NCI-H1417 treated with DMSO at 0.1 percent for 48 hours (cell line): Measurements from ENCODE around the gene PKNOX2.

Source experiments
- DNase-seq: peaks from one replicate; lab custom pipeline; 2025; lab: John Stamatoyannopoulos, UW

The PKNOX2 gene, protein sequence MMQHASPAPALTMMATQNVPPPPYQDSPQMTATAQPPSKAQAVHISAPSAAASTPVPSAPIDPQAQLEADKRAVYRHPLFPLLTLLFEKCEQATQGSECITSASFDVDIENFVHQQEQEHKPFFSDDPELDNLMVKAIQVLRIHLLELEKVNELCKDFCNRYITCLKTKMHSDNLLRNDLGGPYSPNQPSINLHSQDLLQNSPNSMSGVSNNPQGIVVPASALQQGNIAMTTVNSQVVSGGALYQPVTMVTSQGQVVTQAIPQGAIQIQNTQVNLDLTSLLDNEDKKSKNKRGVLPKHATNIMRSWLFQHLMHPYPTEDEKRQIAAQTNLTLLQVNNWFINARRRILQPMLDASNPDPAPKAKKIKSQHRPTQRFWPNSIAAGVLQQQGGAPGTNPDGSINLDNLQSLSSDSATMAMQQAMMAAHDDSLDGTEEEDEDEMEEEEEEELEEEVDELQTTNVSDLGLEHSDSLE

DNA sequence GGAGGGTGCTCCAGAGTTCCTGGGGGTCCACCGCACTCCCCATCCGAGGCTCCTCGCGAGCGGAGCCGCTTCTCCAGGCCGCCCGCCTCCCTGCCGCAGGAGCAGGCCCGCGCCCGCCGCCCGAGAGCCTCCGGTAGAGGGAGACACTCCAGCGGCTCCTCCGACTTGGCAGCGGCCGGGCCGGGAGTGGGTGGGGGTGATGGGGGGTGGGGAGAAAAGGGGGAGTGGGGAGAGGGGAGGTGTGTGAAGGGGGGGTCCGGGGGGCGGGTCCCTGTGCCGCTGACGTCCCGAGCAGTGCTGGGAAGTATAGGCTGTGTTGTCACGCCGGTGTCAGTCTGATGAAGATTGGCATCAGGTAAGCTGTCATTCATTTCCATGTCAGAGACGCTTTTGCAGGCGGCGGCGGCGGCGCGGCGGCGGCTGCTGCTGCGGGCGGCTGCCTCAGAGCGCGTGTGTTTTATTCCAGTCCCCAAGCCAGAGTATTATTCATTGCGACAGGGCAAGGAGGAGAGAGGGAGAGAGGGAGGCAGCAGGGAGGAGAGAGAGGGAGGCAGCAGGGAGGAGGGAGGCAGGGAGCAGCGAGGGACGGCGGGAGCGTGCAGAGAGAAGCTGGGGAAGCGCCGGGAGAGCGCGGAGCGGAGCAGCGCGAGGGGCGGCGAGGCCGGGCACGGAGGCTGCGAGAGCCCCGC is at the start of gene PKNOX2:
TSS of gene PKNOX2 (plus strand) at position 330 of the 689 bp plus-strand sequence. CDS start 186,555 bp downstream, outside the sequence.
- DNase-seq = peak; percentile 36

DNA sequence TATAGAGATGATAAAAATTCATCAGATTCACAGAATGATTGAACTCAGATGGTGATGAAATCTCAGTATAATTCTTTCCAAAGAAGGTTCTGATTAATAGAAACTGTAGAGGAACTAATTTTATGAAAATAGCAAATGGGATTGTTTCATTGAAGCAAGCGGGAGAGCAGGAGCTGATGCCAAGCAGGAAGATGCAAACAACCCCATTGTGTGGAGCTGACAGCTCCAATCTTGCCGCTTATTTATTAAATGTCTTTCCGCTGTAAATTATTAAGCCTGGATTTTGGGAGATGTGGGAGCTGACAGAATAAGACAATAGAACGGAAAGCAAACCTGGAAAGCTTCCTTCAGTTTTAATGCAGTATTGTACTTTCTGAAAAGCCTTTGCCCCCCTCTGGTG is 47.1 kb upstream of the PKNOX2 start:
- no peak for DNase-seq

DNA sequence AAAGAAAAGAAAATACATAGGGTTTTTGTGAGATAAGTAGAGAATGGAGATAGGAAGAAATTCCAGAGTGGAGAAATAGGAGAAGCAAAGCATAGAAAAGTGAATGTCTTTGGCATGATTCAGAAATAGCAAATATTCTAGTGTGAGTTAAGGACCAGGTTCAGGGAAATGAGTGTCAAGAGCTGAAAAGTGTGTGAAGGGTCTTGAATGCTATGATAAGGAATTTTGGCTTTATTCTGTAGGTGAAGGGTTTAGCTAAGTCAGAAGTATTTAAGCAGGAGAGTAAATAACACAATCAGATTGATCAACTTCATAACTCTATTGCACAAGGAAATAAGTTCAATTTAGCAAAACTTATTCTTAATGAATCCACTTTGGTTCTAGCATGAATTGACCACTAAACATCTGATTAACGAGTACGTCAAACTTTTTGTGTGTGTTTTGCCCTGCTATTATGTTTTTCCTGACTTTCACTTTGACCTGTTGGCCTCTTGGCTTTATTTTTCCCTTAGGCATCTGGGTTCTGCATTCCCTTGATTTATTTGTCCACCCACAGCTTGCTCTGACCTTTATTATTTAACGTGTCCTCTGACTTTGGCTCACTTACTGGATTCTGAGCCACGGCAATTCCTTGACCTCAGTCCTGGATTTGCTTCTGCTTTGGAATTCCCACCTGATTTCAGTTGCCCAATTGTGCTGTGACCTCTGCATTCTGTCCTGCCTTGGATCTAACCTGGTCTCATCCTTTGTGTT is 41.2 kb upstream of the PKNOX2 start:
- no peak for DNase-seq

DNA sequence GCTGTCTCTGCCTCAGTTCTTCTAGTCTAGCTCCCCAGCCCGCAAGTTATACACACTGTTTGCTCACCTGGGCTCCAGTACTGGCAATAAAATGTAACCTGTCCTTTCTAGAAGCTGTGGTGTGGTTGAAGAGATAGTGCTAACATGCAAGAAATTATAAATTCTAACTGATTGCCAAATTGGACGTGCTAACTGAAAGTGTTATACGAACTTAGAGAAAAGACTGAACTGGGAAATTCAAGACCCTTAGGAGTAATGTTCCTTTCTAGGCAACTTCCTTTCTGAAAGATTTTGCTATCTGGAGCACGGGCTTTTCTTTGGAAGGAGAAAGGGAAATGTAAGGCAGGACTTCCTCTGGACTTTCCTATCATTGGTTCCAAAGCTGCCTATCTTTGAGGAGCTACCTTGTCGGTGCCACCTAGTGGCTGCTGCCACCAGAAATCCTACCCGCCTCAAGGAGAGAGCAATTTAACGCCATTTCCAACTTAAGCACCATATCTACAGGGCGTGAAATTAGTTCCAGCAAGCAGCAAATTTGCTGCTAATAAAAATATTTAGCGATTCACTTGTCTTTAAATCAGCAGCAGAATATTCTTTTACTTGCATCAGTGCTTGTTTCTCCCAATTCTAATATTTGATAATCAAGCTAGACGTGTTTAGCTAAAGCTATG is 40.5 kb upstream of the PKNOX2 start:
- no peak for DNase-seq

DNA sequence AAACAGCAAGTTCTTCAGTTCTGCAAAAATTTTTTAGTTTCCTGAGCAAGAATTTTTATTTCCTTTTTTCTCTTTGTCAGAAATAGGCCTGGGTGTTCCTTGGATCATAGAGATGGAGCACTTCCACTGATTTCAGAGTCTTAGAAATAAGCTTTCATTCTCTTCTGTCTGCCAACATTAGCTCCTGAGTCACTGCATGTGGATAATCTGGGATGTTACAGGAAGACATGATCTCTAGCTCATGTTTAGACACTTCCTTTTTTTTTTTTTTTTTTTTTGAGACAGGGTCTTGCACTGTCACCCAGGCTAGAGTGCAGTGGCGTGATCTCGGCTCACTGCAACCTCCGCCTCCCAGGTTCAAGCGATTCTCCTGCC is 39.9 kb upstream of the PKNOX2 start:
- no peak for DNase-seq

DNA sequence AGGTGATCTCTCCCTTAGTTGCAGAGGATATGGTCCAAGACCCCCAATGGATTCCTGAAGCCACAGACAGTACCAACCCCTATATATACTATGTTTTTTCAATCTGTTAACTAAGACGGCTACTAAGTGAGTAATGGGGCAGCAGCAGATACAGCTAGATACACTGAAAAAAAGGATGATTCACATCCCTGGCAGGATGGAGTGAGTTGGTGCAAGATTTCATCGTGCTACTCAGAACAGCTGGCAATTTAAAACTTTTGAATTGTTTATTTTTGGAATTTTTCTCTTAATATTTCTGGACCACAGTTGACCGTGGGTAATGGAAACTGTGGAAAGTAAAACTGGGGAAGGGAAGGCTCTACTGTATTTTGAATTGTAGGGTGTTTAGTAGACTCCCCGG is 36.1 kb upstream of the PKNOX2 start:
- DNase-seq = no peak

DNA sequence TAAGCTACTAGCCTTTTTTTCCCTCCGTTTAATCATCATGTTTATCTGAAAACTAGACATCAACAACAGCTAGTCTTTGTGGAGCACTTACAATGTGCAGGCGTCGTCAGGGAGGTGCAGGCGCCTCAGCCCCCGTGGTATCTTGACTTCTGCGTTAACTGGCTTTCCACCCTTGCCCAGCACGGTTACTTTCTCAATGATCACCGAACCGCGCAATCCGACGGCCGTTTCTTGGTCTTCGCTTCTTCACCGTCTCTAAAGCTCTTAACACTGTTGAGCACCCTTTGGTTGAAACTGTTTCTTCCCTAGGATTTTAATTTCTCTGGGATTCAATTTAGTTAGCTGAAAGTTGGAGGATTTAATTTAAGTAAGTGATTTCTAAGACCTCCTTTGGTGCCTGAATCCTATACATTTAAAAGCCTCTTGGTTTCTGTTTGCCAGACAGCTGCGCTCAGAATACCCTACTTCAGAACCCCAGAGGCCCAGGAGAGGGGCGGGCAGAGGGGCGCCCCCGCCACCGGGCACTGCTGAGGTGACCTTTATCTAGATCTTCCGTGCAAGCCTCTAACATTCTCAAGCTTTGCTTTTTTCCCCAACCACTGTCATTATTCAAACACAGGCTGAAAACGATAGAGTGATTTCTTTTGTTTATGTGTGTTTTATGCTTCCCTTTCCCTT is 35.1 kb upstream of the PKNOX2 start:
- DNase-seq = no peak

DNA sequence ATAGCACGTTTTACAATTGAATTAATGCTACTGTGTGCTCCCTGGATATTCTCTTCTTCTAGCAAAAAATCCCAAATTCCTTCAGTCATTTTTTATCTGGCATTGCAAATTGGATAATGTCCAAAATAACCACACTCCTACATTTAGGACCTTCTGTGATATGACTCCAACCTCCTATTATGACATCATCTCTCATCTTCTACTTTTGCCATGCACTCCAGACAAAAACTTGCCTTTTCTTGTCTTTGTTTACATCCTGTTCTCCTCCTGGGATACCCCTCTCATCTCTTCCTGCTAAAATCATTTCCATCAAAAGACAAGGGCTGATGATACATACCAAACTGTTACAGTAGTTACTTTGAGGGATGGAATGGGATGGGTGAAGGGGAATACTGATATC is 32.5 kb upstream of the PKNOX2 start:
- no peak for DNase-seq

DNA sequence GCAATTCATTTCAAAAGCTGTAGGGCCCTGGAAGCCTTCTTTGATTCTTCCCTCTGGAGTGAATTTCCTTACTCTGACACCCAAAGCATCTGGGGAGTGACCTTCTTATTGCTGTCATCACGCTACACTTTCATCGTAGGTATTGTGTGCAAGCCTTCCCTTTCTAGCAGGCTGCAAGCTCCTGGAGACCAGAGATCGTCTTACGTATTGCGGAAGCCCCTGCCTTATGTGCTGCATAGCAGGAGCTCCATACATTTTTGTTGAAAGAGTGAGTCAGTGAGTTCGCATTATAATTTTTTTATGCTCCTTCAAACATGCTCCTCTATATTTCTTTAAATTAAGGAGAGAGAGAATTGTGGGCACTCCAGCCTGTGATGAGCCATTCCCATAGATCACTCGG is 32.0 kb upstream of the PKNOX2 start:
- DNase-seq = no peak

DNA sequence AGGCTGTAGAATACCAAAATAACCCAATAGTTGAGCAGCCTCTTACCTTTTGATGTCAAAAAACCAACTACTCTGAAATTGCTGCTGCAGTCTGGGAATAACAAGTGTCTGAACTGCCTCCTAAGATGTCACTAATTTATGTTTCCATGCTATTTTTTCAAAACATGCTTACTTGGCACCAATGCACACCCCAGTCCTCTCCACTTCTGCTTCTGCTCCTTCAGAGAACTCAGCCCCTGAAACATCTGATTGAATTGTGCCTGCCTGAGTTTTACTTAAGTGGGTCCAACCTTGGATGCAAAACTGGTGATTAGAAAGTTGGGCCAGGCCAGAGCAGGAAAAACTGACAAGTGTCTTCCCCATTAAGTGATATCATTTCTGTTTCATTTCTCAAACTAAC is 28.6 kb upstream of the PKNOX2 start:
- no peak for DNase-seq

DNA sequence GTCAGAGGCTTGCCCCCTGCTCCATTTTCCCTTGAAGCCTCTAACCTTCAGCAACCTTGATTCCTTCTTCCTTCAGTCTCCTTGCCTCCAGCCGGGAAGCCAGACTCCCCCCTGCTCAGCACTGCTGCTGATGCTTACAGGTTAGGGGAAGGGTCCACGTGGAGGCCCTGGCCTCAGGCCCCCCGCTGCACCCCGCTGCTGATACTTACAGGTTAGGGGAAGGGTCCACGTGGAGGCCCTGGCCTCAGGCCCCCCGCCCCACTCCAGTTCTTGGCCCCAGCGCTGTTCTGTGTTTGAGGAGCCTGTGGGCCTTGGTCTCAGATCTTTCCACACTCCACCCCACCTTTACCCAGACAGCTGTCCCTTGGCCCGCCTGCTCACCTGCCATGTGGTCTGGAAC is 25.6 kb upstream of the PKNOX2 start:
- no peak for DNase-seq

DNA sequence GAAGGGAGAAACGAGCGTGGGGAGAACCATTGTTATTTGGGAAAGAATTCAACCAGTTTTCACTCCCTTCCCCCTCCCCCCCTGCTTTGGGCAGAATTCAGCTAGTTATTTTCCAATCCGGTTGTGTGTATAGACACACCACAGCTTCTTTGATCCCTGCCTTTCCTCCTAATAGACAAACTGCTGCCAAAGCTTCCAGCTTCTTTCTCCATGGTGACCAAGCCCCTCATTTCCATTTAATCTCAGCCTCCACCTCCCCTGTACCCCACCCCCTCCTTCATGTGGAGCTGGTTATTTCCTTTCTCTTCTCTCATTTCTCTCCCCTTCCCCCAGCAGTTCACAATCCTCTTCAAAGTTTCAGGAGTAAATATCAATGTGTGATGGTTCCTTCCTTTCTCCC is 24.8 kb upstream of the PKNOX2 start:
- no peak for DNase-seq

DNA sequence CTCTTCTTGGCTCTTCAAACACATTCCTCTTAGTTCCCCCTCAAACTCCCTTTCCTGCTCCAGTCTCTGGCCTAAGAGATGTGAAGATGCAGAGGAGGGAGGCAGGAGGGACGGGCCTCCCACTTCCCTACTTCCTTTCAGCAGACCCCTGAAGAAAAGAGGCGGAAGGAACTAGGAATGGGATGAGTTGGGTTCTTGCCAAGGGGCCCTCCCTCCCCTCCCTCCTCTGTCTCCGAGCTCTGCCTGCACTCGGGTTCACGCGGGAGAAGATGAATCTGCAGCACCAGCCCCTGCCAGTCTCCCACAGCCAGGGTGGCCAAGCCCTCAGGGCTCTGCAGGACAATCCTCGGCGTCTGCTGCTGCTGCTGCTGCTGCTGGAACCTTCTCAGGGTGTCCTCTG is 24.3 kb upstream of the PKNOX2 start:
- DNase-seq = no peak

DNA sequence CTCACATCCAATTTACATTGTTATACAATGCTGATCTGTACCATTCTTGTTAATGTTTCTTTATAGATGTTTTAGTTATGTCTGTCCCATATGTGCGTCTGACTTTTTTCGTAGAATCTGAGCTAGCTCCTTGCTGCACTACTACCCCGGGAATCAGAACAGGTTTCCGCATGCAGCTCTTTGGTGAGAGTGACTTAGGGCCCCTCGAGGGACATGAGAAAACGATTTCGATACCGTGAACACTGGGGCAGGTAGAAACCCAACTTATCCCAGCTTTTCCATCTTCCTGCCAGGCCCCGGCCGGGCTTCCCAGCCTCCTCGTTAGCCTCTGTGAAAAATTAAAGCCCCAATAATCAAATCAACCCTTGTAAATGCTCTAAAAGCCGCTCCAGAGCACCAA is 23.4 kb upstream of the PKNOX2 start:
- no peak for DNase-seq

DNA sequence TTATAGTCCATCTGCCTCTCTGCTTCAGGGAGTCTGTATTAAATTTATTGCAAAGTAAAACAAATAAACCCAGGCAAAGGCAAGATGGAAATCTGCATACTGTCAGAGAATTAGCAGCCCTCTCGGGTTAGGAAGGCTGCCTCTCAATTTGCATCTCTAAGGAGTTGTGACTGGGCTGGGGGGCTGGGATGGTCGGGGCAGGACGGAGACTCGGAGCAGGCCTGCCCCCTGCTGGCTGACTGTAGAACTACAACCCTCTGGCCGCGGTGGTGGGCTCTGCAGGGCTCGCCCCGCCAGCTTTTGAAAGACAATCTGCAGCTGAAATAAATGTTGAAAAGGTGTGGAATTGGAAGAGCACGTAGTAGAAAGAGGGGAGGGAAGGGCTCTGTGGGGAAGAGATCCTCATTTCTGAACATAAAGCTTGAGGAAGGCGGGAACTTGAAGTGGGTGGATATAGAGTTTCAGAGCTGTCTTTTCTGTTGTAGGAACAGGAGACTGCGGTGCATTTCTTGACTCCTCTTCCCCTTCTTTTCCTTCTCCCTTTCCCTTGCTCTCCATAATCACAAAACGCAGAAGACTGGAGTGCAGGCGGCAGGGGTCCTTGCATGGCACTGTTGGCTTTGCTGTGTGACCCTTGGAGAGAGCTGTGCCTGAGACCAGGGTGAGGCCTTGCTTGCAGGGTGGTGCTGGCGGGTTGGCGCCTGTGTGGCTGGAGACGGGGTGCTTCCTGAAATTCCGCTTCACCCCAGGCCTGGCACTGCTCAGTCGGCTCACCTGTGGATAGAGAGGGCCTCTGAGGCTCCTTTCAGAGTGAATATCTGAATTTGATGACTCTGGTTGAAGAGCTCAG is 22.6 kb upstream of the PKNOX2 start:
- no peak for DNase-seq

DNA sequence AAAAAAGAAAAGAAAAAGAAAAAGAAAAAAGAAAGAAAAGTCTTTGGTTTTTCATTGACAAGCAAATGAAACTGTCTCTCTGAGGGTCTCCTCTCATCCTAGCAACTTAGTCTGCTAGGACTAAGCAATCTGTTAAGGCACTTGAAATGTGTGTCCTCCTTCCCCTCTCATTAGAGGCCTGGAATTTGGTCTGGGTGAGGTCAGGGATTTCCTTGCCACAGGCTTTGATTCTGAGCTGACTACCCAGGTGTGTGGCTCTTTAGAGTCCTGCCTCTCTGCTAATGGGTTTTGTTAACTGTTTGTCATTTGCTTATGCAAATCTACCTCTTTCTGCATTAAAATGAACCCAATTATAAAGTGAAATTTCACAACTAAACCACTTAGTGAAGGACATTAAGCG is 18.3 kb upstream of the PKNOX2 start:
- DNase-seq = no peak

DNA sequence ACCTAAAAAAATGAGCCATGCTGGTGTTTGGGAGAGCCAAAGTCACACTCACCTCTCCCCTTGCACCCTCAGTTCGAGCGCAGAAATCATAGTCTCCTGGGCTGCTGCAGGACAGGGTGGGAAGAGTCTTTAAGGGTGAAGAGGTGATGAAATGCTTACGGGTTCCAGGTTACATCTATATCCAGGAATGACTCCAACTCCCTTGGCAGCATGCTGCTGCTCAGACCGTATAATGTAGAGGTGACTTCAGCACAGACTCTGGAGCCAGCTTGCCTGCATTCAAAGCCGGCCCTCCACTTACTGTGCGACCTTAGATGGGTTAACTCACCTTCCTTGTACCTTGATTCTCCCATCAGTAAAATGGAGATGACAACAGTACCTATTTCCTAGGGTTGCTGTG is 17.3 kb upstream of the PKNOX2 start:
- DNase-seq = no peak

DNA sequence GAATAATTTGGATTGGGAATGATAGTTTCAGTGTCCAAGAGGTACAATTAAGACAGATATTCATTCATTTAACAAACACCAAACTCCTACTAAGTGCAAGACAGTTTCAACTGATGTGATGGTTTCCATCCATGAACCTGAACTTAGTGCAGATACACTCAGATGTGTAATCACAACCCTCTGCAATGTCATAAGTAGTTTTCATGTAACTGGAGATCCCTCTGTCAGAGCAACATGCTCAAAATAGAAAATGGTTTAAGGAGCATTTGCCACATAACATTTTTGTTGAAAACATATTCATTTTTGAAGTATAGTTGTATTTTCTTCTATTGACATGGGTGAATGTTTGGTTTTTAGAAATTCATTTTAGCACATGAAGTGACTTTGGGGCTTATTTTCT is 16.5 kb upstream of the PKNOX2 start:
- DNase-seq = no peak

DNA sequence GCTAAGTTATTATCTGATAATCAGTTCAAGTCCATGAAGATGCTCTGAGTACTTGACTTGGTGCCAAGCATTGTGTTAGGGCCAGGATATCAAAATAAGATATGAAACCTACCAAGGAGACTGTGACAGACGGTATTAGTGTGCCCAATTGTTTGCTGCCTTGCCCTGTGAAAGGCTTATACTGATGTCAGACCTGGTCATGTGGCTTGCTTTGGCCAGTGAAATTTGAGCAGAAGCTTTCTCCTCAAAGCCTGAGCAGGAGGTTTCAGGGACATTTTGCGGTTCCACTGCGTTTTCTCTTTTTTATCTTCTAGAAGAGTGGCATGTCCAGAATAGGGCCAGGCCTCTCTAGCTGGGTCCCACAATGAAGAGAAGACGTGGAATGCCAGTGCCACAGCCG is 15.8 kb upstream of the PKNOX2 start:
- no peak for DNase-seq

DNA sequence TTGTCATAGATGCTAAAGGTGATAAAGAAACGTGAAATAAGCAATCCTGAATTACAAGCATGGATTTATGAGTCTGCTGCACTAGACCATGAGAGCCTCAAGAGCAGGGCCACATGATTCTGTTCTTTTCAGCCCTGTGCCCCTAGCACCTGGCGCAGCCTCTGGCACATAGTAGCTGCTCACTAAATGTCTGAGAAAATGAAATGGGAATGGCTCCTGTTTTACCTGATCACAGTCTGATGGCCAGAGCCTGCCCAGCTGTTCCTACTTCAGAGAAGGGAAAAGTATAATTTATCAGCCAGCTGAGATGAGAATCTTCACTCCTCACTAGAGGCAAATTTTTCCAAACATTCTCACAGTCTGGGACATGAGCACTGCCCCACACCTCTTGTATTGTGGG is 10.7 kb upstream of the PKNOX2 start:
- no peak for DNase-seq
